HG03354 (cell line): ENCODE results near the gene TRAPPC13.
"Not testable (repeated sequence)": the region's sequence is repeated elsewhere in the genome, so short reads cannot be mapped to it uniquely, and the experiment has no call there.

Experiments
- ATAC-seq: cut with Tn5 transposase; IDR thresholded peaks from one replicate; pipeline ENCODE4 v1.9.1; 2021; ENCODE audit warnings: mild to moderate bottlenecking; ENCODE audit not compliant: unreplicated experiment, poor library complexity, severe bottlenecking

TRAPPC13 gene

GRCh38 chr5:65674749-65675148, 49.9 kb downstream of the TRAPPC13 start:
- no peak for ATAC-seq

- ATAC-seq = not testable (repeated sequence)
Observed at GRCh38 chr5:65676056-65676455, 51.2 kb downstream of the TRAPPC13 start.

- ATAC-seq = no peak
Observed at GRCh38 chr5:65682148-65682547, 57.3 kb downstream of the TRAPPC13 start.

- no peak for ATAC-seq
Observed at GRCh38 chr5:65693121-65693520, 68.3 kb downstream of the TRAPPC13 start.

- ATAC-seq = no peak
Observed at GRCh38 chr5:65695162-65695755, 70.4 kb downstream of the TRAPPC13 start.

- ATAC-seq = no peak
Observed at GRCh38 chr5:65695896-65696295, 71.1 kb downstream of the TRAPPC13 start.

- no peak for ATAC-seq
Observed at GRCh38 chr5:65696892-65697291, 72.1 kb downstream of the TRAPPC13 start.

- ATAC-seq = no peak
Observed at GRCh38 chr5:65699338-65699737, 74.5 kb downstream of the TRAPPC13 start.

GRCh38 chr5:65702036-65702435, 77.2 kb downstream of the TRAPPC13 start:
- ATAC-seq = no peak

GRCh38 chr5:65704621-65705239, 79.9 kb downstream of the TRAPPC13 start:
- no peak for ATAC-seq

GRCh38 chr5:65707663-65708062, 82.8 kb downstream of the TRAPPC13 start:
- no peak for ATAC-seq

GRCh38 chr5:65708145-65708544, 83.3 kb downstream of the TRAPPC13 start:
- no peak for ATAC-seq
